ENCODE measurements around the gene AQP2. TPM values are rescaled to one million over a fixed set of nuclear protein-coding genes. Genes with fewer than 3 reads are reported as not detected.
"Not testable (repeated sequence)": the region's sequence is repeated elsewhere in the genome, so short reads cannot be mapped to it uniquely, and the experiment has no call there.

Gene AQP2
- total RNA-seq, 1 donor from 2014 or later = not detected

GRCh38 chr12:49987625-49988303 is 37.2 kb downstream of the AQP2 start:
- Histone ChIP-seq H3K27me3 (no peaks in the 10 kb centered on the region), H3K4me1 (peaks cover 13% of the 10 kb centered on the region), H3K36me3 (peaks cover 11% of the 10 kb centered on the region), H3K4me3 (no peak overlapping the region), H3K27ac (no peak overlapping the region), H3K9me3 (no peaks in the 10 kb centered on the region)
- ATAC-seq (peak; percentile 80), DNase-seq (no peak)
- no peak for TF ChIP-seq CTCF (IDR thresholded peaks at IDR 0.05)
- intact Hi-C loops (cut with DNase I) = no loop called here

- H3K27ac ChIP-seq; H3K9me3 ChIP-seq; ATAC-seq; H3K27me3 ChIP-seq; H3K4me3 ChIP-seq; DNase-seq; H3K4me1 ChIP-seq; intact Hi-C loops (cut with DNase I): not testable (repeated sequence)
- peaks cover 17% of the 10 kb centered on the region for H3K36me3 ChIP-seq
These were observed 38.9 kb downstream of the AQP2 start for GRCh38 chr12:49989400-49989799.

- intact Hi-C loops (cut with DNase I) = no loop called here
- ATAC-seq (peak; percentile 56), DNase-seq (no peak)
- H3K4me3 ChIP-seq = no peak overlapping the region
- H3K27ac ChIP-seq = peak overlapping the region; percentile 21
- H3K36me3 ChIP-seq = peaks cover 20% of the 10 kb centered on the region
- no peak for TF ChIP-seq CTCF (IDR thresholded peaks at IDR 0.05)
- peaks cover 2% of the 10 kb centered on the region for H3K4me1 ChIP-seq
- H3K27me3 ChIP-seq = no peaks in the 10 kb centered on the region
- H3K9me3 ChIP-seq = no peaks in the 10 kb centered on the region
These were observed 39.7 kb downstream of the AQP2 start for GRCh38 chr12:49990273-49990672.

- ATAC-seq (no peak), DNase-seq (no peak)
- no peaks in the 10 kb centered on the region for H3K9me3 ChIP-seq
- H3K27me3 ChIP-seq = no peaks in the 10 kb centered on the region
- H3K4me3 ChIP-seq = no peak overlapping the region
- H3K4me1 ChIP-seq = no peaks in the 10 kb centered on the region
- H3K27ac ChIP-seq = no peak overlapping the region
- no peak for TF ChIP-seq CTCF (IDR thresholded peaks at IDR 0.05)
- intact Hi-C loops (cut with DNase I) = no loop called here
- H3K36me3 ChIP-seq = peaks cover 19% of the 10 kb centered on the region
These were observed 47.9 kb downstream of the AQP2 start for GRCh38 chr12:49998453-49998852.

GRCh38 chr12:50003595-50003994 is 53.1 kb downstream of the AQP2 start:
- peaks cover 6% of the 10 kb centered on the region for H3K4me1 ChIP-seq
- DNase-seq (no peak), ATAC-seq (no peak)
- no peaks in the 10 kb centered on the region for H3K27me3 ChIP-seq
- TF ChIP-seq CTCF (IDR thresholded peaks at IDR 0.05) = no peak
- intact Hi-C loops (cut with DNase I) = no loop called here
- no peak overlapping the region for H3K4me3 ChIP-seq
- H3K9me3 ChIP-seq = no peaks in the 10 kb centered on the region
- H3K36me3 ChIP-seq = peaks cover 9% of the 10 kb centered on the region
- no peak overlapping the region for H3K27ac ChIP-seq

- intact Hi-C loops (cut with DNase I) = no loop called here
- TF ChIP-seq CTCF (IDR thresholded peaks at IDR 0.05) = no peak
These were observed 54.2 kb downstream of the AQP2 start for GRCh38 chr12:50004696-50005095.

More at GRCh38 chr12:50004696-50005095, 54.2 kb downstream of the AQP2 start:
- Histone ChIP-seq H3K4me1 (peaks cover 6% of the 10 kb centered on the region), H3K4me3 (no peak overlapping the region), H3K27me3 (no peaks in the 10 kb centered on the region), H3K9me3 (no peaks in the 10 kb centered on the region), H3K27ac (no peak overlapping the region), H3K36me3 (no peaks in the 10 kb centered on the region)
- ATAC-seq (no peak), DNase-seq (no peak)
